Astrocyte (in vitro differentiated cells and primary cell): ENCODE results near the gene MAS1L.

ENCODE experiments used
- EZH2 ChIP-seq: IDR thresholded peaks from 2 replicates; pipeline ENCODE4 v1.6.1; 2012; ENCODE audit warnings: mild to moderate bottlenecking, low read length, inconsistent platforms; ENCODE audit not compliant: insufficient read depth
- TF ChIP-seq, protein P1 (sequence below): IDR thresholded peaks from 2 replicates; pipeline ENCODE4 v1.5.1; 2011; ENCODE audit warnings: low read depth, mild to moderate bottlenecking, inconsistent platforms, low read length, moderate library complexity; ENCODE audit not compliant: insufficient read depth

DNA sequence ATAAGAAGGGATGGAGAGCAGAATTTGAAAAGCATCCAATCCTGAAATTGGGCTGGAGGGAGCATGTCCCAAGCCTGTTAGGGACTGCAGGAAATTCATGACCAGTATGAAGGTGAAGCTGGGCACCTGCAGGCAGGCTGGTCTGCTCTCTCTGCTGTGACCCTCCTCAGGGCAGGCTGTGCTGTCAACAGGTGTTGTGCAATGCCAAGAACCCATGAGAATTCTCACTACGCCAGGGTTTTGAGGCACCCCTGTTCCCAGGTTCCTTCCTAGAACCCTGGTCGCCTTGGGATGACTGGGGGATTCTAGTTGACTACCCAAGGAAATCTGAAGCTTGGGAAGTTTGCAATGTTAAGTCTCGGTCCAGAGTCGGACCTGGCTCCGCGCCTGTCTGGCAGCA, 13.3 kb upstream of the MAS1L start:
- TF ChIP-seq, protein P1, sequence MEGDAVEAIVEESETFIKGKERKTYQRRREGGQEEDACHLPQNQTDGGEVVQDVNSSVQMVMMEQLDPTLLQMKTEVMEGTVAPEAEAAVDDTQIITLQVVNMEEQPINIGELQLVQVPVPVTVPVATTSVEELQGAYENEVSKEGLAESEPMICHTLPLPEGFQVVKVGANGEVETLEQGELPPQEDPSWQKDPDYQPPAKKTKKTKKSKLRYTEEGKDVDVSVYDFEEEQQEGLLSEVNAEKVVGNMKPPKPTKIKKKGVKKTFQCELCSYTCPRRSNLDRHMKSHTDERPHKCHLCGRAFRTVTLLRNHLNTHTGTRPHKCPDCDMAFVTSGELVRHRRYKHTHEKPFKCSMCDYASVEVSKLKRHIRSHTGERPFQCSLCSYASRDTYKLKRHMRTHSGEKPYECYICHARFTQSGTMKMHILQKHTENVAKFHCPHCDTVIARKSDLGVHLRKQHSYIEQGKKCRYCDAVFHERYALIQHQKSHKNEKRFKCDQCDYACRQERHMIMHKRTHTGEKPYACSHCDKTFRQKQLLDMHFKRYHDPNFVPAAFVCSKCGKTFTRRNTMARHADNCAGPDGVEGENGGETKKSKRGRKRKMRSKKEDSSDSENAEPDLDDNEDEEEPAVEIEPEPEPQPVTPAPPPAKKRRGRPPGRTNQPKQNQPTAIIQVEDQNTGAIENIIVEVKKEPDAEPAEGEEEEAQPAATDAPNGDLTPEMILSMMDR = no peak
- TF ChIP-seq EZH2 = no peak
